SK-N-SH (cell line): ENCODE measurements around the gene TNFRSF21. TPM values are rescaled to one million over a fixed set of nuclear protein-coding genes. Genes with fewer than 3 reads are reported as not detected.

Experiments
- CTCF ChIA-PET: fragments of 300-600, 350-600 bp; formaldehyde crosslinking; extraction: SDS; loops from one replicate; lab custom pipeline; 2021; lab: Yijun Ruan, JAX
- POLR2A ChIA-PET: fragments of 350-600 bp; sonication (Branson Sonifier 250); formaldehyde crosslinking; extraction: SDS; loops from one replicate; lab custom pipeline; 2020; ENCODE audit warnings: antibody characterized with exemption, inconsistent platforms; lab: Yijun Ruan, JAX
- DNase-seq: peaks from one replicate; pipeline ENCODE4 v3.0.0; 2012
- H2AFZ ChIP-seq: fragments of 200-600 bp; sonication (generic); 2 replicates; pipeline ENCODE4 v1.8.1; 2016; ENCODE audit warnings: antibody characterized with exemption, mild to moderate bottlenecking, low read depth
- H3F3A ChIP-seq: fragments of 200-600 bp; sonication (generic); replicated peaks from 2 replicates; pipeline ENCODE3; 2016; ENCODE audit warnings: antibody characterized with exemption, mild to moderate bottlenecking; ENCODE audit not compliant: insufficient read depth
- H3K27ac ChIP-seq, 2 experiments: fragments of 200-500 bp in 1 of 2; fragments of 200-600 bp in 1 of 2; sonication (Bioruptor generic) in 1 of 2; sonication (generic), shearing (Covaris generic) in 1 of 2; 2 replicates each; pipeline versions ENCODE4 v1.5.1 to v1.6.1; 2014 to 2016; ENCODE audit warnings: low read depth in 2 of 2, inconsistent platforms in 1 of 2, low read length in 1 of 2, mild to moderate bottlenecking in 1 of 2, mixed read lengths in 1 of 2
- H3K27me3 ChIP-seq: fragments of 200-600 bp; sonication (generic), shearing (Covaris generic); 2 replicates; pipeline ENCODE4 v1.6.1; 2016; ENCODE audit warnings: mixed run types; ENCODE audit not compliant: insufficient read depth
- H3K36me3 ChIP-seq, 2 experiments: fragments of 200-500 bp in 1 of 2; fragments of 200-600 bp in 1 of 2; sonication (Bioruptor generic) in 1 of 2; sonication (generic) in 1 of 2; replicated peaks in 1 of 2; 2 replicates each; pipeline versions ENCODE3 to v1.5.1; 2014 to 2016; ENCODE audit warnings: low read length in 1 of 2, mild to moderate bottlenecking in 1 of 2; ENCODE audit not compliant: insufficient read depth in 2 of 2, control insufficient read depth in 1 of 2
- H3K4me1 ChIP-seq, 2 experiments: fragments of 200-500 bp in 1 of 2; fragments of 200-600 bp in 1 of 2; sonication (Bioruptor generic) in 1 of 2; sonication (generic), shearing (Covaris generic) in 1 of 2; 2 replicates each; pipeline versions ENCODE4 v1.5.1 to v1.6.1; 2014 to 2016; ENCODE audit warnings: low read depth in 1 of 2, low read length in 1 of 2, mixed run types in 1 of 2; ENCODE audit not compliant: insufficient read depth in 2 of 2, control insufficient read depth in 1 of 2
- H3K4me2 ChIP-seq: fragments of 200-600 bp; sonication (generic), shearing (Covaris generic); 2 replicates; pipeline ENCODE4 v1.6.1; 2017; ENCODE audit warnings: mixed run types
- H3K4me3 ChIP-seq, 2 experiments: fragments of 200-500 bp in 1 of 2; fragments of 200-600 bp in 1 of 2; sonication (Bioruptor generic) in 1 of 2; sonication (generic), shearing (Covaris generic) in 1 of 2; 2 replicates each; pipeline versions ENCODE4 v1.5.1 to v1.8.1; 2014 to 2016; ENCODE audit warnings: low read depth in 2 of 2, inconsistent platforms in 1 of 2, low read length in 1 of 2, mild to moderate bottlenecking in 1 of 2, mixed read lengths in 1 of 2, moderate library complexity in 1 of 2
- H3K79me2 ChIP-seq: fragments of 200-600 bp; sonication (generic); 2 replicates; pipeline ENCODE4 v1.8.1; 2017; ENCODE audit warnings: mild to moderate bottlenecking; ENCODE audit not compliant: insufficient read depth
- H3K9ac ChIP-seq: fragments of 200-600 bp; sonication (generic); 2 replicates; pipeline ENCODE4 v1.6.1; 2017; ENCODE audit warnings: mixed run types
- H3K9me2 ChIP-seq: fragments of 200-600 bp; sonication (generic); 2 replicates; pipeline ENCODE4 v1.6.1; 2017; ENCODE audit warnings: mixed run types
- H3K9me3 ChIP-seq: fragments of 200-600 bp; sonication (generic); 2 replicates; pipeline ENCODE4 v1.6.1; 2017; ENCODE audit warnings: mixed run types, mild to moderate bottlenecking, moderate library complexity
- H4K20me1 ChIP-seq: fragments of 200-600 bp; sonication (generic); 2 replicates; pipeline ENCODE4 v1.6.1; 2017; ENCODE audit warnings: mild to moderate bottlenecking, mixed run types; ENCODE audit not compliant: insufficient read depth
- CHD2 ChIP-seq: fragments of 150-350 bp; IDR thresholded peaks from 2 replicates; pipeline ENCODE4 v1.6.1; 2018; ENCODE audit warnings: low read length; ENCODE audit not compliant: partially characterized antibody
- CTCF ChIP-seq: fragments of 200-600 bp; sonication (generic); IDR thresholded peaks from 2 replicates; pipeline ENCODE4 v1.6.1; 2017; ENCODE audit warnings: antibody characterized with exemption, mild to moderate bottlenecking, moderate library complexity
- ELF1 ChIP-seq: IDR thresholded peaks from 2 replicates; pipeline ENCODE4 v1.4.0; 2012
- EP300 ChIP-seq, 2 experiments: IDR thresholded peaks; 2 replicates each; pipeline versions ENCODE4 v1.4.0 to v1.6.1; 2012; ENCODE audit warnings: borderline replicate concordance in 1 of 2, low read depth in 1 of 2, low read length in 1 of 2
- EZH2phosphoT487 ChIP-seq: fragments of 200-600 bp; sonication (generic); IDR thresholded peaks from 2 replicates; pipeline ENCODE4 v1.6.1; 2017; ENCODE audit warnings: low read depth, mixed run types, mild to moderate bottlenecking, antibody characterized with exemption, moderate library complexity, borderline replicate concordance
- GABPA ChIP-seq: IDR thresholded peaks from 2 replicates; pipeline ENCODE4 v1.4.0; 2012; ENCODE audit warnings: low read depth, mild to moderate bottlenecking
- GATA2 ChIP-seq: sonication (generic); formaldehyde crosslinking; IDR thresholded peaks from 2 replicates; pipeline ENCODE4 v1.5.0; 2020; ENCODE audit warnings: mild to moderate bottlenecking, missing genetic modification reagents
- IRF3 ChIP-seq: fragments of 150-350 bp; IDR thresholded peaks from 2 replicates; pipeline ENCODE4 v1.6.1; 2016; ENCODE audit warnings: mild to moderate bottlenecking, low read depth, low read length
- JUND ChIP-seq: IDR thresholded peaks from 2 replicates; pipeline ENCODE4 v1.4.0; 2012
- MAX ChIP-seq: IDR thresholded peaks from 2 replicates; pipeline ENCODE4 v1.4.0; 2012; ENCODE audit warnings: low read depth
- MEF2A ChIP-seq: IDR thresholded peaks from 2 replicates; pipeline ENCODE4 v1.4.0; 2012; ENCODE audit warnings: low read depth, borderline replicate concordance
- MXI1 ChIP-seq: IDR thresholded peaks from 2 replicates; pipeline ENCODE4 v1.6.1; 2012; ENCODE audit warnings: mild to moderate bottlenecking, low read depth, low read length, improper control_type of control experiment
- NFIC ChIP-seq: IDR thresholded peaks from 2 replicates; pipeline ENCODE4 v1.4.0; 2012; ENCODE audit warnings: borderline replicate concordance
- POLR2AphosphoS5 ChIP-seq: IDR thresholded peaks from 2 replicates; pipeline ENCODE4 v1.6.1; 2012; ENCODE audit warnings: low read depth, low read length
- RCOR1 ChIP-seq: fragments of 150-350 bp; IDR thresholded peaks from 2 replicates; pipeline ENCODE4 v1.6.1; 2017; ENCODE audit warnings: antibody characterized with exemption, low read length
- SIN3A ChIP-seq: IDR thresholded peaks from 2 replicates; pipeline ENCODE4 v1.6.1; 2012; ENCODE audit warnings: low read depth, mild to moderate bottlenecking, low read length, moderate library complexity, borderline replicate concordance
- SMC3 ChIP-seq: IDR thresholded peaks from 2 replicates; pipeline ENCODE4 v1.6.1; 2012; ENCODE audit warnings: low read depth, low read length, improper control_type of control experiment
- TAF1 ChIP-seq: IDR thresholded peaks from 2 replicates; pipeline ENCODE4 v1.6.1; 2012; ENCODE audit warnings: low read depth, mild to moderate bottlenecking, low read length, moderate library complexity, borderline replicate concordance
- TCF12 ChIP-seq: IDR thresholded peaks from 2 replicates; pipeline ENCODE4 v1.4.0; 2012
- TEAD4 ChIP-seq: IDR thresholded peaks from 2 replicates; pipeline ENCODE4 v1.4.0; 2012; ENCODE audit warnings: mild to moderate bottlenecking, borderline replicate concordance; ENCODE audit not compliant: insufficient read depth
- USF2 ChIP-seq: fragments of 150-350 bp; IDR thresholded peaks from 2 replicates; pipeline ENCODE4 v1.6.1; 2017; ENCODE audit warnings: antibody characterized with exemption, low read length, low read depth, borderline replicate concordance
- YY1 ChIP-seq: IDR thresholded peaks from 2 replicates; pipeline ENCODE4 v1.4.0; 2012; ENCODE audit warnings: low read depth, mild to moderate bottlenecking
- WGBS: methylation state at CpG from one replicate; pipeline ENCODE4 v1.1.6; 2017; ENCODE audit warnings: low lambda C conversion rate; 5-methylcytosine and 5-hydroxymethylcytosine counted together
- polyA plus RNA-seq, 3 experiments: library from polyadenylated mRNA; depleted of rRNA; stranded (reverse); fragments of >200 nt; gene quantifications; 2 replicates each; pipeline ENCODE4 v1.2.3, GENCODE V29; 2012
- TF ChIP-seq, protein P1 (sequence below): IDR thresholded peaks from 2 replicates; pipeline ENCODE4; 2012

Gene TNFRSF21
- polyA plus RNA-seq, 1 of the 3 experiments (the other 2 are of a cell fraction), result 9.2 TPM

GRCh38 chr6:47245745-47246371, 63.8 kb downstream of the TNFRSF21 start (continued):
- TF ChIP-seq EP300 (IDR thresholded peaks at IDR 0.05; ENCODE audit: borderline replicate concordance in 1 of 2, low read depth in 1 of 2, low read length in 1 of 2) (no peak), SIN3A (no peak), GABPA (no peak)

- peak overlapping the region; percentile 40; the same call in 1 of the 2 replicates for H3K4me2 ChIP-seq
- H3K4me3 ChIP-seq, result no peak overlapping the region
- CTCF ChIA-PET, result interaction anchor here (0.8 to 1.7 kb wide), 5 partner anchors 67 to 200 kb away, joined by 3 to 6 read pairs (median 4); partner anchors contain the start of gene TNFRSF21
- TF ChIP-seq EZH2phosphoT487, result no peak
- 0 out of 2 replicates have a peak, but pooled peaks have one; percentile 41 for TF ChIP-seq NFIC
- TF ChIP-seq ELF1, result peak; percentile 39; the same call in 1 of the 2 replicates
- TF ChIP-seq SMC3, result no peak
- peak; percentile 68 for TF ChIP-seq CHD2
- peak; percentile 64 for TF ChIP-seq JUND
- TF ChIP-seq MEF2A, result no peak
- peak; percentile 54; the same call in 1 of the 2 replicates for TF ChIP-seq TAF1
- peak; percentile 49; the same call in 1 of the 2 replicates for TF ChIP-seq MAX
- peak; percentile 94 for TF ChIP-seq TCF12
- TF ChIP-seq GABPA, result no peak
- TF ChIP-seq POLR2AphosphoS5, result no peak; the same call in 1 of the 2 replicates
- TF ChIP-seq CTCF, result no peak
- no peak for TF ChIP-seq IRF3
- TF ChIP-seq TEAD4, result 0 out of 2 replicates have a peak, but pooled peaks have one; percentile 14
- no peak for TF ChIP-seq GATA2 (CRISPR knock-in tag)
- peak; percentile 68 to 72; a peak in 3 of 4 replicates for TF ChIP-seq EP300 (IDR thresholded peaks at IDR 0.05; ENCODE audit: borderline replicate concordance in 1 of 2, low read depth in 1 of 2, low read length in 1 of 2)
- TF ChIP-seq YY1, result no peak
- TF ChIP-seq USF2, result no peak
- peak; percentile 65 for TF ChIP-seq MXI1
- TF ChIP-seq RCOR1, result peak; percentile 61
- TF ChIP-seq, protein P1, sequence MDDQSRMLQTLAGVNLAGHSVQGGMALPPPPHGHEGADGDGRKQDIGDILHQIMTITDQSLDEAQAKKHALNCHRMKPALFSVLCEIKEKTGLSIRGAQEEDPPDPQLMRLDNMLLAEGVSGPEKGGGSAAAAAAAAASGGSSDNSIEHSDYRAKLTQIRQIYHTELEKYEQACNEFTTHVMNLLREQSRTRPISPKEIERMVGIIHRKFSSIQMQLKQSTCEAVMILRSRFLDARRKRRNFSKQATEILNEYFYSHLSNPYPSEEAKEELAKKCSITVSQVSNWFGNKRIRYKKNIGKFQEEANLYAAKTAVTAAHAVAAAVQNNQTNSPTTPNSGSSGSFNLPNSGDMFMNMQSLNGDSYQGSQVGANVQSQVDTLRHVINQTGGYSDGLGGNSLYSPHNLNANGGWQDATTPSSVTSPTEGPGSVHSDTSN, result peak; percentile 86
Observed at GRCh38 chr6:47242483-47243386, 67.0 kb downstream of the TNFRSF21 start.

More at GRCh38 chr6:47242483-47243386, 67.0 kb downstream of the TNFRSF21 start:
- H3K36me3 ChIP-seq, result no peaks in the 10 kb centered on the region
- peaks cover 14 to 34% of the 10 kb centered on the region in 2 experiments; a peak in 3 of 4 replicates for H3K4me1 ChIP-seq
- H3F3A ChIP-seq, result no peaks in the 10 kb centered on the region
- peak overlapping the region; percentile 64; the same call in 1 of the 2 replicates for H2AFZ ChIP-seq
- H3K27me3 ChIP-seq, result no peaks in the 10 kb centered on the region
- no peaks in the 10 kb centered on the region for H3K9me2 ChIP-seq
- peak overlapping the region; percentile 45 to 82 for H3K27ac ChIP-seq
- H3K9me3 ChIP-seq, result no peaks in the 10 kb centered on the region
- DNase-seq, result peak; percentile 76
- no peaks in the 10 kb centered on the region for H4K20me1 ChIP-seq
- no peaks in the 10 kb centered on the region for H3K79me2 ChIP-seq
- 44% methylated on average over 13 of the region's 14 CpGs for WGBS
- H3K9ac ChIP-seq, result no peak overlapping the region
- POLR2A ChIA-PET, result interaction anchor here (0.8 kb wide), 1 partner anchor 12 kb away, joined by 6 read pairs; no protein-coding TSS in a partner anchor
